ENCODE measurements around the gene MAGI2.
"Not testable (repeated sequence)": the region's sequence is repeated elsewhere in the genome, so short reads cannot be mapped to it uniquely, and the experiment has no call there.

The MAGI2 gene

DNA sequence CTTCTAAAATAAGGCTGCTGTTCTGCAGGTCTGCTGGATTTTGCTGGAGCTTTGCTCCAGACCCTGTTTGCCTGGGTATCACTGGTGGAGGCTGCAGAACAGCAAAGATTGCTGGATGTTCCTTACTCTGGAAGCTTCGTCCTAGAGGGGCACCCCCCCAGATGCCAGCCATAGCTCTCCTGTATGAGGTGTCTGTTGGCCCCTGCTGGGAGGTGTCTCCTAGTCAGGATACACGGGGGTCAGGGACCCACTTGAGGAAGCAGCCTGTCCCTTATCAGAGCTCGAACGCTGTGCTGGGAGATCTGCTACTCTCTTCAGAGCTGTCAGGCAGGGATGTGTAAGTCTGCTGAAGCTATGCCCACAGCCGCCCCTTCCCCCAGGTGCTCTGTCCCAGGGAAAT, 382.3 kb downstream of the MAGI2 start:
- in situ Hi-C loops (cut with MboI; ENCODE audit: low sequenced_read_pairs): not testable (repeated sequence)

DNA sequence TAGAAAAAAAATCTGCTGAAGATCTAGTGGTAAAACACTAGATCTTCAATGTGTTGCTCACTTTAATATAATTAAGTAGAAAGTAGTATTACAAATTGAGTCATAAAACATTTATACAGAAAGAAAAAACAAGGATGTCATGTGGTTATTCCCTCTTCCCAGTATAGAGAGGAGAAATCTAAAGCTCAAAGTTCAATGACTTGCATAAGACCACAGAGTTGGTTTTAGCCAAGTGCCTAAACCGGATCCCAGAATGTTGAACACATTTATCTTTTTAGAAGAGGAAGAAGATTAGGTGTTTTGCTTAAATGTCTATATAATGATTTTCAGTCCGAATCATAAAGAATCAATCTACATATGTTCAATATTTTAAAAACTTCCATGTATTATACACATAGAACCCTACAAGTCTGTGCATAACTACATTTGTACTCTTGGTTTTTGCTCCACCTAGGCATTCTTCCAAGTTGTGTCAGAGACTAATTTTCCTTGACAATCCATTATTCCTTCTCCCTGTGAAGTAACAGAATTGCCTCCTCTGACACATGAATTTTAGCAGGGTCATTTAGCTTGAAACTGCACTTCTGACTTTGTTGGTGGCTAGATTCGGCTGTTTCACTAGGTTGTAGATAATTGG, 389.2 kb downstream of the MAGI2 start:
- in situ Hi-C loops (cut with MboI; ENCODE audit: low sequenced_read_pairs): no loop called here

- in situ Hi-C loops (cut with MboI; ENCODE audit: low sequenced_read_pairs): no loop called here
Measured at GRCh38 chr7:79063019-79063698, 390.3 kb downstream of the MAGI2 start.

DNA sequence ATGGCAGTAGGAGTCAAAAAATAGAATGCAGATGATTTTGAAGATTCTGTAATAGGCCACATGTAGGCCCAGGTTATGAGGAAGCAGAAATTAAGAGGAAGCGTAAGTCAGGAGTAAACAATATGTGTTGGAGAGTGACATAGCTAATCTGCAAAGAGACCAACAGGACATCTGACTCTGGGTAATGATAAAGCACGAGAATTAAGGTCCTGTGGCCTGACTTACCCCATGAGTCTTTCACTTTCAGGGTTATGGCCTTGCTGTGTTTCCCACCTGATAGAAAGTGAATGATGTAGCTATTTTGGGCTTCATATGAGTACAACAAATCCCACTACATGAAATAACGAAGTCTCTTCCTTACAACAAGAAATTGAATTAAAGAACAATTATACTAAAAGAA, 393.0 kb downstream of the MAGI2 start:
- in situ Hi-C loops (cut with MboI; ENCODE audit: low sequenced_read_pairs): no loop called here

DNA sequence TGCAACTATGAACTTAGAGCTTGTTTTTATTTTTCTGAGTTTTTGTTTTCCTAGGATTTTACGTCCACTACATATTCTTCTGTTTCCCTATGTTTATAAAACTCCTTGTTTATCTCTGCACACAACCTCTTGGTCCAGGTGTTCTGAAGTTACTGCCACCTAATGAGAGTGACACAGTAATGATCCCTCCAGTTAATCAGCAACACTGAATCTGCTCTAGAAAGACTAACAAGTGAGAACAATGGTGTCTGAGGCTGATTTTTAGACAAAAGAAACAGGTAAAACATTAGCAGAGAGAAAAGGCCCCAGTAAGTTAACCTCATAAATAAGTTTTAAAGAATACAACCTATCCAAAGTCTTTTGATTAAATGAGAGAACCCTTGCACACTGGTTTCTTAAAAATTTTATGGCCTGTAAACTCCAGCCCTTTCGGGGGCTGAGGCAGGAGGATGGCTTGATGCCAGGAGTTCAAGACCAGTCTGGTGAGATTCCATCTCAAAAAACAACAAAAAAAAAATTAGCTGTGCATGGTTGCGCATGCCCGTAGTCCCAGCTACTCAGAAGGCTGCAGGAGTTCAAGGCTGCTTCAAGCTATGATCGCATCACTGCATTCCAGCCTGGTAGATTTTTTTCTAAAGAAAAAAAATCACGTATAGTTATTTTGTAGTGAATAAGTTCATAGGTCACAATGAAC, 397.6 kb downstream of the MAGI2 start:
- in situ Hi-C loops (cut with MboI; ENCODE audit: low sequenced_read_pairs): no loop called here

DNA sequence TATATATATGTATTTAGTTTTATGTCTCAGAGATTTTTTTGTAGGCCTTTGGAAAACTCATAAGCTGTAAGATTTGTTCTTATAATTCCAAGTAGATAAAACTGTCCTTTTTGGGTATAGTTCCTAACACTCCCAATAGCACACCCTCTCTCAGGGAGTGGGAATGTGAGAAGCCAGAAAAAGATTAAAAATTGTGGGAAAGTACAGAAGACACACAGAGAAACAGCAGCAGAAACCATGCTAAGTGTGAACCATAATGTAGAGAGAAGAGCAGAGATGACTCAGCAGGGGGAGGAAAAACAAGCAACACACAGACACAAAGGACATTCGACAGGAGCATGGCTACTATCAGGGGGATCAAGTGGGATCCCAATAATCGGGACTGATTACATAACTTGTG, 401.6 kb downstream of the MAGI2 start:
- in situ Hi-C loops (cut with MboI; ENCODE audit: low sequenced_read_pairs): no loop called here

GRCh38 chr7:79050603-79051002, 402.9 kb downstream of the MAGI2 start:
- in situ Hi-C loops (cut with MboI; ENCODE audit: low sequenced_read_pairs): no loop called here

- in situ Hi-C loops (cut with MboI; ENCODE audit: low sequenced_read_pairs): no loop called here
Measured at GRCh38 chr7:79046061-79046460, 407.4 kb downstream of the MAGI2 start.

DNA sequence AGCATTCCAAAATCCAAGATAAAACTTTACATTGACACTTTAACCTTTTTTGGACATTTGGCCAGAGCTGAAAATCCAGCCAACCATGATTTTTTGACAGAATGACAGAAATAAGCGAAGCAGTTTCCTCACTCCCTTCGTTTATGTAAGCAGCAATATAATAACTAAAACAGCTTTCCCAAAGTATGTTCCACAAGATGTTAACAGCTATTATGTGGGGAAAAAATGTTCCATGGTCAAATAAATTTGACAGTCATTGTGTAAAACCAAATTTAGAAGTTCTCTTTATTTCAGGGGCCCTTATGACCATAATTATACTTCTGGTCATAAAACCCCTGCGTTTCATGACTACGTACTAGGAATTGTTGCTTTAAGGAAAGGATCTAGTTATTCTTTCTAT, 416.5 kb downstream of the MAGI2 start:
- in situ Hi-C loops (cut with MboI; ENCODE audit: low sequenced_read_pairs): no loop called here

- in situ Hi-C loops (cut with MboI; ENCODE audit: low sequenced_read_pairs): no loop called here
Measured at GRCh38 chr7:79036356-79036755, 417.1 kb downstream of the MAGI2 start.

- in situ Hi-C loops (cut with MboI; ENCODE audit: low sequenced_read_pairs): no loop called here
Measured at GRCh38 chr7:79035858-79036257, 417.6 kb downstream of the MAGI2 start.

- in situ Hi-C loops (cut with MboI; ENCODE audit: low sequenced_read_pairs): no loop called here
Measured at GRCh38 chr7:79034730-79035129, 418.7 kb downstream of the MAGI2 start.

- in situ Hi-C loops (cut with MboI; ENCODE audit: low sequenced_read_pairs): not testable (repeated sequence)
Measured at GRCh38 chr7:79019711-79020110, 433.8 kb downstream of the MAGI2 start.

DNA sequence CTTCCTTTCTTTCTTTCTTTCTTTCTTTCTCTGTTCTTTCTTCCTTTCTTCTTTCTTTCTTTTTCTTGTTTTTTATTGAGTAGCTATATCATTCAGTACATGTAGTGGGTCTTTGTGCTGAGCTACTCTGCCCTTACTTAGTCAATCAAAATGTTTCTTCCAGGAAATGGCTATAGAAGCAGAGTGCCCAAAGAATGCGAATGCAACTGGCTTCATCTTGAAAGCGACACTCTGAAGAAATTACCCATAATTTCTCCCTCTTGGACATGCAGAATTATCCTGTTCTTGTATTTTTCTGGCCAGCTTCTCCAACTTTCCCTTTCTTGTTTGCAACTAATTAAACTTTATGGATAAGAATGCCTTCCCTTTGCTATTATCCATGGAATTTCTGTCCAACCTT, 441.5 kb downstream of the MAGI2 start:
- in situ Hi-C loops (cut with MboI; ENCODE audit: low sequenced_read_pairs): no loop called here

DNA sequence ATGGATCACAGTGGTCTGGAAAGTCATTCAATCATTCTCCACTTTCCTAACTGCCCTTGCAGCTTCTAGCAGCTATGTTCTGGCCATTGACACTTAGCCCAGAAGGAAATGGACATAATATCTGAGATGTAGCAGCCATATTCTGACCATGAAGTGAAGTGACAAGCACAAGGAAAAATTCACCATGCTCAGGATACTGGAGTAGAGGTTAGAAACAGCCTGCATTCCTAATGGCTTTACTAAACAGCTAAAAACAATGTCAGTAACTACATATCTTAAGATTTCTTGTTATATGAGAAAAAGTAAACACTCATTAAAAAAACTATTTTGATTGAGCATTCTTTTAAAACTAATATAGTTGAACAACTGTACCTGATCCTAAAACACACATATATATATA, 443.8 kb downstream of the MAGI2 start:
- in situ Hi-C loops (cut with MboI; ENCODE audit: low sequenced_read_pairs): no loop called here

- in situ Hi-C loops (cut with MboI; ENCODE audit: low sequenced_read_pairs): no loop called here
Measured at GRCh38 chr7:79008786-79009185, 444.7 kb downstream of the MAGI2 start.

GRCh38 chr7:78996013-78996412, 457.5 kb downstream of the MAGI2 start:
- in situ Hi-C loops (cut with MboI; ENCODE audit: low sequenced_read_pairs): no loop called here

GRCh38 chr7:78993341-78993740, 460.1 kb downstream of the MAGI2 start:
- in situ Hi-C loops (cut with MboI; ENCODE audit: low sequenced_read_pairs): no loop called here

DNA sequence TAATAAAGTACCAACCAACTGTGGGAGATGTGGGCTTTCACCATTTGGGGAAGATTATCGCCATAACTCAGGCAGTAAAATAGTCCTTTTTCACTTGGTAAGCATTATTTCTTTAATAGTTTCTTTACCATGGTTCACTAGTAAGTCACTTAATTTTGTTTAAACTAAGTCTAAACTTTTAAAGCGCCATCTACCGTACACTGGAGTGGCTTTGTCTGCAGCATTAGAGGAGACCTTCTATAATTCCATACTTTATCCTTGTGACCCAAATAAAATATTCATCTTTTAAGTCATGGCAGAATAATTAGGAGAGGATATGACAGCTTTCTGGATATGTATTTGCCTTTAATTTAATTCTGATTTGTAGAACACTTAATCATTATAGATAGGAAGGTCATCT, 468.0 kb downstream of the MAGI2 start:
- in situ Hi-C loops (cut with MboI; ENCODE audit: low sequenced_read_pairs): no loop called here

GRCh38 chr7:78983483-78983882, 470.0 kb downstream of the MAGI2 start:
- in situ Hi-C loops (cut with MboI; ENCODE audit: low sequenced_read_pairs): no loop called here

- in situ Hi-C loops (cut with MboI; ENCODE audit: low sequenced_read_pairs): no loop called here
Measured at GRCh38 chr7:78970440-78970916, 483.0 kb downstream of the MAGI2 start.

DNA sequence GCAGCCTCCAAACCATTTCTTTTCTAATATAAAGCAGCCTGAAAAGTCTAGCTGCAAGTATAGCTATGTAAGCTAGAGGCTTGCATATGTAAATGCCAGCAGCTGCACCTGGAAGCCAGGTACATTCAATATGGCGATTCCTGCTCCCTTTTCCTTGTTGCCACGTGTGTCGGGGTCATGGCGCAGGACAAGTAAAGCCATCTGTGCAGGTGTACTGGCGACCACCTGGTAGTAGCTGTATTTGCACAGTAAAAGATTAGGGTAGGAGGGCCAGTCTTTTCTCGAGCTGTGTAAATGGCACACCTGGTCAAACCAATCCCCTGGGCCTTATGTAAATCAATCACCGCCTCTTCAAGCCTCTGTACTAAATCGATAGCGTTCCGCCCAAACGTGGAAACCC, 484.5 kb downstream of the MAGI2 start:
- in situ Hi-C loops (cut with MboI; ENCODE audit: low sequenced_read_pairs): no loop called here

Measured in hTERT RPE-1 (cell line).